ENCODE data around the gene COL7A1. TPM values are rescaled to one million over a fixed set of nuclear protein-coding genes. Genes with fewer than 3 reads are reported as not detected.

The COL7A1 gene
- total RNA-seq, 1 donor from 2014 or later = 173 TPM

GRCh38 chr3:48601622-48601994 is 6.5 kb upstream of the COL7A1 start:
- no peak for FAIRE-seq
- DNase-seq (ENCODE audit: low read depth) = no peak
- no peak overlapping the region for H3K4me3 ChIP-seq (ENCODE audit: low read depth, low read length)
- no peaks in the 10 kb centered on the region for H3K27me3 ChIP-seq (ENCODE audit: control insufficient read depth, insufficient read depth, low read length)
- peaks cover 51% of the 10 kb centered on the region for H3K36me3 ChIP-seq (ENCODE audit: control insufficient read depth, insufficient read depth, low read length)
- TF ChIP-seq CTCF (IDR thresholded peaks at IDR 0.05; ENCODE audit: insufficient read depth, low read length, severe bottlenecking) = no peak

GRCh38 chr3:48600711-48601621 is 5.8 kb upstream of the COL7A1 start:
- H3K4me3 ChIP-seq (ENCODE audit: low read depth, low read length) = no peak overlapping the region
- no peaks in the 10 kb centered on the region for H3K27me3 ChIP-seq (ENCODE audit: control insufficient read depth, insufficient read depth, low read length)
- DNase-seq (ENCODE audit: low read depth) (no peak), FAIRE-seq (peak; percentile 68)
- no peak for TF ChIP-seq CTCF (IDR thresholded peaks at IDR 0.05; ENCODE audit: insufficient read depth, low read length, severe bottlenecking)
- peaks cover 51% of the 10 kb centered on the region for H3K36me3 ChIP-seq (ENCODE audit: control insufficient read depth, insufficient read depth, low read length)

- FAIRE-seq = no peak
- H3K27me3 ChIP-seq (ENCODE audit: control insufficient read depth, insufficient read depth, low read length) = no peaks in the 10 kb centered on the region
- peaks cover 40% of the 10 kb centered on the region for H3K36me3 ChIP-seq (ENCODE audit: control insufficient read depth, insufficient read depth, low read length)
- peak; percentile 1 for TF ChIP-seq CTCF (IDR thresholded peaks at IDR 0.05; ENCODE audit: insufficient read depth, low read length, severe bottlenecking)
- DNase-seq (ENCODE audit: low read depth) = no peak
- H3K4me3 ChIP-seq (ENCODE audit: low read depth, low read length) = no peak overlapping the region
These were observed 4.6 kb upstream of the COL7A1 start for GRCh38 chr3:48599509-48600285.

- FAIRE-seq (peak; percentile 99), DNase-seq (ENCODE audit: low read depth) (peak; percentile 99)
- Histone ChIP-seq H3K4me3 (ENCODE audit: low read depth, low read length) (no peak overlapping the region), H3K27me3 (ENCODE audit: control insufficient read depth, insufficient read depth, low read length) (no peaks in the 10 kb centered on the region), H3K36me3 (ENCODE audit: control insufficient read depth, insufficient read depth, low read length) (peaks cover 34% of the 10 kb centered on the region)
- TF ChIP-seq CTCF (IDR thresholded peaks at IDR 0.05; ENCODE audit: insufficient read depth, low read length, severe bottlenecking) = no peak
These were observed 4.0 kb upstream of the COL7A1 start for GRCh38 chr3:48599077-48599501.

GRCh38 chr3:48598323-48599076 is 3.4 kb upstream of the COL7A1 start:
- H3K36me3 ChIP-seq (ENCODE audit: control insufficient read depth, insufficient read depth, low read length) = peaks cover 33% of the 10 kb centered on the region
- H3K27me3 ChIP-seq (ENCODE audit: control insufficient read depth, insufficient read depth, low read length) = no peaks in the 10 kb centered on the region
- DNase-seq (ENCODE audit: low read depth) = peak; percentile 98
- TF ChIP-seq CTCF (IDR thresholded peaks at IDR 0.05; ENCODE audit: insufficient read depth, low read length, severe bottlenecking) = no peak
- FAIRE-seq = peak; percentile 94
- no peak overlapping the region for H3K4me3 ChIP-seq (ENCODE audit: low read depth, low read length)
